CD8-positive, alpha-beta memory T cell (primary cell): ENCODE results near the gene PRR29. TPM values are rescaled to one million over a fixed set of nuclear protein-coding genes. Genes with fewer than 3 reads are reported as not detected.
"Not testable (repeated sequence)": the region's sequence is repeated elsewhere in the genome, so short reads cannot be mapped to it uniquely, and the experiment has no call there.

ENCODE experiments used
- CTCF ChIA-PET: fragments of 350-600 bp; sonication (Branson Sonifier 250); formaldehyde crosslinking; loops from one replicate; lab custom pipeline; 2021; ENCODE audit warnings: antibody characterized with exemption; lab: Charles Lee
- POLR2A ChIA-PET: fragments of 350-600 bp; sonication (Branson Sonifier 250); formaldehyde crosslinking; loops from one replicate; lab custom pipeline; 2021; ENCODE audit warnings: antibody characterized with exemption; lab: Charles Lee
- DNase-seq, 5 donors: peaks; one replicate each; pipeline versions ENCODE4 v3.0.0 to v3.0.0-alpha.2; 2020 to 2022; ENCODE audit warnings: mixed read lengths in 1 of 5
- H3K27ac ChIP-seq: one replicate; pipeline ENCODE4 v1.7.0; 2013; ENCODE audit warnings: low read depth, mild to moderate bottlenecking, low read length, moderate library complexity
- H3K27me3 ChIP-seq: 2 replicates; pipeline ENCODE4 v1.7.0; 2013; ENCODE audit warnings: low read length, mild to moderate bottlenecking; ENCODE audit not compliant: insufficient read depth, poor library complexity, severe bottlenecking
- H3K36me3 ChIP-seq: 2 replicates; pipeline ENCODE4 v1.7.0; 2013; ENCODE audit warnings: mild to moderate bottlenecking, low read length, moderate library complexity; ENCODE audit not compliant: insufficient read depth
- H3K4me1 ChIP-seq: 2 replicates; pipeline ENCODE4 v1.7.0; 2013; ENCODE audit warnings: mild to moderate bottlenecking, low read length, moderate library complexity; ENCODE audit not compliant: insufficient read depth
- H3K4me3 ChIP-seq: 2 replicates; pipeline ENCODE4 v1.7.0; 2013; ENCODE audit warnings: mild to moderate bottlenecking, low read length
- H3K9me3 ChIP-seq: 2 replicates; pipeline ENCODE4 v1.7.0; 2013; ENCODE audit warnings: mild to moderate bottlenecking, low read length
- H3K27ac Mint-ChIP-seq, 8 donors: one replicate each; pipeline ENCODE4 v1.8.0; 2020 to 2021; ENCODE audit warnings: mixed read lengths in 8 of 8, mild to moderate bottlenecking in 6 of 8, inconsistent platforms in 3 of 8, moderate library complexity in 3 of 8
- H3K27me3 Mint-ChIP-seq, 2 donors: one replicate each; pipeline ENCODE4 v1.8.0; 2020 to 2021; ENCODE audit warnings: mixed read lengths in 2 of 2, mild to moderate bottlenecking in 1 of 2, moderate library complexity in 1 of 2
- H3K36me3 Mint-ChIP-seq, 3 donors: one replicate each; pipeline ENCODE4 v1.8.0; 2020 to 2021; ENCODE audit warnings: mixed read lengths in 3 of 3, inconsistent platforms in 1 of 3, mild to moderate bottlenecking in 1 of 3
- H3K4me1 Mint-ChIP-seq, 3 donors: one replicate each; pipeline ENCODE4 v1.8.0; 2020 to 2021; ENCODE audit warnings: mixed read lengths in 3 of 3, inconsistent platforms in 1 of 3, mild to moderate bottlenecking in 1 of 3
- H3K4me3 Mint-ChIP-seq, 7 donors: one replicate each; pipeline ENCODE4 v1.8.0; 2020 to 2021; ENCODE audit warnings: mixed read lengths in 7 of 7, mild to moderate bottlenecking in 6 of 7, moderate library complexity in 4 of 7, inconsistent platforms in 2 of 7
- H3K9me3 Mint-ChIP-seq, 5 donors: one replicate each; pipeline ENCODE4 v1.8.0; 2020 to 2022; ENCODE audit warnings: mixed read lengths in 5 of 5, mild to moderate bottlenecking in 3 of 5, moderate library complexity in 2 of 5, inconsistent platforms in 1 of 5
- polyA plus RNA-seq: library from polyadenylated mRNA; unstranded; fragments of 300-500 nt; fragmentation: Illumina TruSeq; gene quantifications from one replicate; pipeline ENCODE4 v1.2.3, GENCODE V29; 2021
- total RNA-seq, 2 experiments: library from RNA; stranded (reverse); gene quantifications; one replicate each; pipeline ENCODE4 v1.2.3, GENCODE V29; 2021

The PRR29 gene
- total and polyA plus RNA-seq, 3 experiments from 2014 or later = 0.24 to 4.1 (median 0.51) TPM

- Mint-ChIP-seq H3K27me3 (no peaks in the 10 kb centered on the region), H3K4me1 (peaks cover 39 to 49% (median 40%) of the 10 kb centered on the region in 3 donors), H3K4me3 (no peak overlapping the region), H3K36me3 (peaks cover 3 to 80% (median 17%) of the 10 kb centered on the region in 3 donors), H3K27ac (peak overlapping the region in 7 of 8 donors; percentile 29 to 93 (median 58)), H3K9me3 (no peaks in the 10 kb centered on the region)
- ChIA-PET POLR2A (interaction anchor here (0.5 kb wide), 1 partner anchor 15 kb away, joined by 3 read pairs; the partner anchor contains the start of gene ICAM2), CTCF (interaction anchor here (0.7 to 2.7 kb wide), 10 partner anchors 8 to 156 kb away, joined by 3 to 13 read pairs (median 4); no protein-coding TSS in a partner anchor)
- H3K27ac ChIP-seq = peak overlapping the region; percentile 72
- H3K36me3 ChIP-seq = peaks cover 30% of the 10 kb centered on the region
- no peak overlapping the region for H3K4me3 ChIP-seq
- H3K4me1 ChIP-seq = peaks cover 36% of the 10 kb centered on the region
- no peaks in the 10 kb centered on the region for H3K27me3 ChIP-seq
- DNase-seq = no peak
- H3K9me3 ChIP-seq = no peaks in the 10 kb centered on the region
Measured at GRCh38 chr17:64004903-64005733, 7.0 kb downstream of the PRR29 start.

- H3K36me3 Mint-ChIP-seq = peaks cover 4 to 84% (median 17%) of the 10 kb centered on the region in 3 donors
- Histone ChIP-seq H3K4me1 (peaks cover 42% of the 10 kb centered on the region), H3K9me3 (no peaks in the 10 kb centered on the region), H3K4me3 (no peak overlapping the region), H3K27ac (peak overlapping the region; percentile 72), H3K36me3 (peaks cover 30% of the 10 kb centered on the region), H3K27me3 (no peaks in the 10 kb centered on the region)
- no peaks in the 10 kb centered on the region for H3K9me3 Mint-ChIP-seq
- ChIA-PET POLR2A (no interaction called here), CTCF (interaction anchor here (0.9 to 2.7 kb wide), 8 partner anchors 9 to 157 kb away, joined by 3 to 13 read pairs (median 4); no protein-coding TSS in a partner anchor)
- H3K4me3 Mint-ChIP-seq = peak overlapping the region in 1 of 7 donors; percentile 4
- DNase-seq = no peak
- peaks cover 42 to 53% (median 44%) of the 10 kb centered on the region in 3 donors for H3K4me1 Mint-ChIP-seq
- H3K27ac Mint-ChIP-seq = peak overlapping the region in 7 of 8 donors; percentile 29 to 93 (median 58)
- H3K27me3 Mint-ChIP-seq = no peaks in the 10 kb centered on the region
Measured at GRCh38 chr17:64005734-64006167, 7.6 kb downstream of the PRR29 start.

DNA sequence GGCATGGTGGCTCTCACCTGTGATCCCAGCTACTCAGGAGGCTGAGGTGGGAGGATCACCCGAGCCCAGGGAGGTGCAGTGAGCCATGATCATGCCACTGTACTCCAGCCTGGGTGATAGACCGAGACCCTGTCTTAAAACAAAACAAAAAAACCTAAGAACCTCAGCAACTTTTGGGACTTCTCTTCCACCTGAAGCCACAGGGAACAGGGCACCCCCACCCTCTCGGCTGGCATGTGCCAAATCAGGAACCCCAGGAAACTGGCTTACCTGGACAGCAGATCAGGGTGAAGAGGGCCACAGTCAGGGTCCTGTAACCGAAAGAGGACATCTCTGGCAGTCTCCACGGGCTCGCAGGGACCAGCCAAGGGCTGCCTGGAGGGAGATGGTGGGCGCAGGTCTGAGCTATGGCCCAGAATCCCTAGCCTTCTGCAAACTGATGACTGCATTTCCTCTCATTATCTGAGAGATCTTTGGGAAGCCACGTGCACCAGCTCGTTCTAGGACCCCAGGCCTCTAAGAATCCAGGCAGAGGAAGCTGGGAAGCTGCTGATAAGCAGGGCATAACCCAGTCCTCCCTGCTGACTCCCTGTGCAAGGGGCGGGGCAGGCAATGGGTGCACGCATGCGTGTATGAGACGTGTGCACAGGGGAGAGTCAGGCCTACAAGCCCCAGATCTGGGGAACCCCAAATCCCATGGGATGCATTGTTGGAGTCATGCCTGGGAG, 8.4 kb downstream of the PRR29 start:
- Mint-ChIP-seq H3K36me3 (peaks cover 4 to 88% (median 17%) of the 10 kb centered on the region in 3 donors), H3K4me1 (peaks cover 49 to 61% (median 52%) of the 10 kb centered on the region in 3 donors), H3K27ac (peak overlapping the region in 4 of 8 donors; percentile 29 to 91 (median 68)), H3K4me3 (peak overlapping the region in 1 of 7 donors; percentile 23), H3K27me3 (no peaks in the 10 kb centered on the region), H3K9me3 (no peaks in the 10 kb centered on the region)
- Histone ChIP-seq H3K4me1 (peaks cover 49% of the 10 kb centered on the region), H3K27ac (peak overlapping the region; percentile 72), H3K27me3 (no peaks in the 10 kb centered on the region), H3K36me3 (peaks cover 30% of the 10 kb centered on the region), H3K4me3 (no peak overlapping the region), H3K9me3 (no peaks in the 10 kb centered on the region)
- no peak for DNase-seq
- ChIA-PET POLR2A (interaction anchor here (1.3 kb wide), 1 partner anchor 14 kb away, joined by 3 read pairs; the partner anchor contains the start of gene ICAM2), CTCF (interaction anchor here (0.8 to 2.7 kb wide), 9 partner anchors 10 to 158 kb away, joined by 3 to 13 read pairs (median 4); no protein-coding TSS in a partner anchor)

GRCh38 chr17:64007089-64007837, 9.1 kb downstream of the PRR29 start:
- not testable (repeated sequence) for H3K27me3 ChIP-seq, H3K27ac ChIP-seq, H3K27me3 Mint-ChIP-seq, H3K4me3 ChIP-seq, H3K9me3 Mint-ChIP-seq, H3K9me3 ChIP-seq, DNase-seq
- peak overlapping the region in 7 of 8 donors; percentile 58 to 91 (median 70) for H3K27ac Mint-ChIP-seq
- peaks cover 55 to 67% (median 57%) of the 10 kb centered on the region in 3 donors for H3K4me1 Mint-ChIP-seq
- CTCF ChIA-PET = interaction anchor here (0.8 to 2.7 kb wide), 5 partner anchors 18 to 126 kb away, joined by 3 to 13 read pairs (median 3); no protein-coding TSS in a partner anchor
- peaks cover 4 to 86% (median 19%) of the 10 kb centered on the region in 3 donors for H3K36me3 Mint-ChIP-seq
- peaks cover 30% of the 10 kb centered on the region for H3K36me3 ChIP-seq
- POLR2A ChIA-PET = interaction anchor here (1.3 kb wide), 1 partner anchor 13 kb away, joined by 3 read pairs; the partner anchor contains the start of gene ICAM2
- peaks cover 55% of the 10 kb centered on the region for H3K4me1 ChIP-seq
- peak overlapping the region in 1 of 7 donors; percentile 23 for H3K4me3 Mint-ChIP-seq

GRCh38 chr17:64007838-64008282, 9.7 kb downstream of the PRR29 start:
- Histone ChIP-seq H3K36me3 (peaks cover 30% of the 10 kb centered on the region), H3K27me3 (no peaks in the 10 kb centered on the region), H3K27ac (no peak overlapping the region), H3K9me3 (no peaks in the 10 kb centered on the region), H3K4me1 (peaks cover 61% of the 10 kb centered on the region), H3K4me3 (no peak overlapping the region)
- ChIA-PET CTCF (no interaction called here), POLR2A (no interaction called here)
- Mint-ChIP-seq H3K27ac (peak overlapping the region in 6 of 8 donors; percentile 45 to 91 (median 75)), H3K4me1 (peaks cover 58 to 73% (median 61%) of the 10 kb centered on the region in 3 donors), H3K4me3 (no peak overlapping the region), H3K9me3 (no peaks in the 10 kb centered on the region), H3K27me3 (no peaks in the 10 kb centered on the region), H3K36me3 (peaks cover 4 to 84% (median 19%) of the 10 kb centered on the region in 3 donors)
- DNase-seq = no peak

DNA sequence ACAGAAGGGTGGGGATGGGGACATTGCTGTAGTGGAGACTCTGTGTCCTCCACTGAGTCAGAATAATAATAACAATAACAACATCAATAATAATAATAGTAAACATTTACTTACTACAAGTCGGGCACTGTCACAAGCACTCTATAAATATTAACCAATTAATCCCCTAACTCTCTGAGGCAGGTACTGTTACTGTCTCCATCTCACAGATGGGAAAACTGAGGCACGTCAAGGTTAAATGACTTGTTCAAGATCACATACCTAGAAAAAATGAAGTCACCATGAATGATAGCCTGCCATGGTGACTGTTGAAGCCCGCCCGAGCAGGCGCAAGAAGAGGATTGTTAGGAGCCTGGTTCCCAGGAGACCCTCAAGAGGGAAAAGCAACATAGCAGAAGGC, 10.2 kb downstream of the PRR29 start:
- no peak for DNase-seq
- H3K27ac ChIP-seq = no peak overlapping the region

GRCh38 chr17:64008830-64009229, 10.7 kb downstream of the PRR29 start:
- H3K36me3 Mint-ChIP-seq = peaks cover 4 to 74% (median 15%) of the 10 kb centered on the region in 3 donors
- H3K9me3 ChIP-seq = no peaks in the 10 kb centered on the region
- peak overlapping the region in 1 of 7 donors; percentile 12 for H3K4me3 Mint-ChIP-seq
- no peaks in the 10 kb centered on the region for H3K27me3 Mint-ChIP-seq
- no peaks in the 10 kb centered on the region for H3K27me3 ChIP-seq
- CTCF ChIA-PET = interaction anchor here (0.8 to 2.0 kb wide), 2 partner anchors 17 to 73 kb away, joined by 3 to 11 read pairs; no protein-coding TSS in a partner anchor
- H3K9me3 Mint-ChIP-seq = no peaks in the 10 kb centered on the region
- H3K4me3 ChIP-seq = no peak overlapping the region
- H3K4me1 ChIP-seq = peaks cover 70% of the 10 kb centered on the region
- POLR2A ChIA-PET = no interaction called here
- H3K36me3 ChIP-seq = peaks cover 23% of the 10 kb centered on the region
- peak overlapping the region in 6 of 8 donors; percentile 40 to 100 (median 82) for H3K27ac Mint-ChIP-seq
- peaks cover 67 to 82% (median 71%) of the 10 kb centered on the region in 3 donors for H3K4me1 Mint-ChIP-seq
- H3K27ac ChIP-seq = no peak overlapping the region
- DNase-seq = no peak

More for the DNA sequence above, 10.2 kb downstream of the PRR29 start:
- Histone ChIP-seq H3K27me3 (no peaks in the 10 kb centered on the region), H3K9me3 (no peaks in the 10 kb centered on the region), H3K4me1 (peaks cover 66% of the 10 kb centered on the region), H3K36me3 (peaks cover 27% of the 10 kb centered on the region), H3K4me3 (no peak overlapping the region)
- Mint-ChIP-seq H3K9me3 (no peaks in the 10 kb centered on the region), H3K36me3 (peaks cover 4 to 79% (median 19%) of the 10 kb centered on the region in 3 donors), H3K27me3 (no peaks in the 10 kb centered on the region), H3K4me1 (peaks cover 62 to 78% (median 66%) of the 10 kb centered on the region in 3 donors), H3K4me3 (peak overlapping the region in 1 of 7 donors; percentile 46), H3K27ac (peak overlapping the region in 7 of 8 donors; percentile 44 to 100 (median 79))
- ChIA-PET CTCF (interaction anchor here (2.0 kb wide), 1 partner anchor 17 kb away, joined by 11 read pairs; no protein-coding TSS in a partner anchor), POLR2A (no interaction called here)
